H1 (cell line): ENCODE measurements around the gene PRR5L. TPM values are rescaled to one million over a fixed set of nuclear protein-coding genes. Genes with fewer than 3 reads are reported as not detected.

ENCODE experiments used
- CTCF ChIA-PET: fragments of 300-600 bp; sonication (Branson Sonifier 250); formaldehyde crosslinking; loops from one replicate; lab custom pipeline; 2021; ENCODE audit not compliant: partially characterized antibody; lab: Charles Lee
- POLR2A ChIA-PET: fragments of 300-600 bp; sonication (Branson Sonifier 250); formaldehyde crosslinking; loops from one replicate; lab custom pipeline; 2021; ENCODE audit warnings: inconsistent platforms; ENCODE audit not compliant: partially characterized antibody; lab: Charles Lee
- DNase-seq, 2 experiments: peaks; one replicate each; pipeline versions ENCODE4 v3.0.0 to v3.0.0-alpha.2; 2010 to 2022; ENCODE audit warnings: low spot score in 2 of 2, low read depth in 1 of 2, mixed read lengths in 1 of 2
- FAIRE-seq: peaks from 2 replicates; lab custom pipeline; 2011; peaks lifted over from hg19 to GRCh38; lab: Jason Lieb, UNC
- H2AFZ ChIP-seq: 2 replicates; pipeline ENCODE4 v1.8.1; 2012; ENCODE audit warnings: low read length, inconsistent platforms
- H2AK5ac ChIP-seq: 2 replicates; pipeline ENCODE4 v1.6.1; 2013; ENCODE audit warnings: low read depth, low read length
- H2BK120ac ChIP-seq: replicated peaks from 2 replicates; pipeline ENCODE3; 2013; ENCODE audit warnings: low read depth, low read length, inconsistent platforms
- H2BK12ac ChIP-seq: 2 replicates; pipeline ENCODE4 v1.6.1; 2013; ENCODE audit warnings: low read depth, low read length
- H2BK15ac ChIP-seq: 2 replicates; pipeline ENCODE4 v1.6.1; 2013; ENCODE audit warnings: low read length
- H2BK20ac ChIP-seq: 2 replicates; pipeline ENCODE4 v1.6.1; 2013; ENCODE audit warnings: low read length
- H2BK5ac ChIP-seq: 2 replicates; pipeline ENCODE4 v1.6.1; 2013; ENCODE audit warnings: low read depth, low read length
- H3K14ac ChIP-seq: 2 replicates; pipeline ENCODE4 v1.6.1; 2013; ENCODE audit warnings: inconsistent platforms; ENCODE audit not compliant: insufficient read length
- H3K18ac ChIP-seq: 2 replicates; pipeline ENCODE4 v1.6.1; 2013; ENCODE audit warnings: low read length; ENCODE audit errors: extremely low read depth
- H3K23ac ChIP-seq: 2 replicates; pipeline ENCODE4 v1.6.1; 2013; ENCODE audit warnings: inconsistent platforms; ENCODE audit not compliant: insufficient read length
- H3K23me2 ChIP-seq: 2 replicates; pipeline ENCODE4 v1.6.1; 2013; ENCODE audit warnings: low read depth, low read length
- H3K27ac ChIP-seq: 2 replicates; pipeline ENCODE4 v1.6.1; 2011; ENCODE audit warnings: low read depth, low read length, inconsistent platforms
- H3K27me3 ChIP-seq, 4 experiments: replicated peaks in 1 of 4; 1 replicate in 1 of 4; 2 replicates in 3 of 4; pipeline versions ENCODE4 v1.6.1 to v1.8.1; 2011 to 2013; ENCODE audit warnings: low read length in 3 of 4, mild to moderate bottlenecking in 3 of 4, inconsistent platforms in 2 of 4, mixed read lengths in 2 of 4, moderate library complexity in 1 of 4; ENCODE audit not compliant: control insufficient read depth in 3 of 4, insufficient read depth in 3 of 4; ENCODE audit errors: extremely low read depth in 1 of 4
- H3K36me3 ChIP-seq, 4 experiments: 2 replicates each; pipeline versions ENCODE4 v1.6.1 to v1.8.1; 2011 to 2013; ENCODE audit warnings: mild to moderate bottlenecking in 4 of 4, low read length in 3 of 4, moderate library complexity in 2 of 4, control low read depth in 1 of 4, inconsistent platforms in 1 of 4; ENCODE audit not compliant: insufficient read depth in 4 of 4, control insufficient read depth in 2 of 4
- H3K4ac ChIP-seq: replicated peaks from 2 replicates; pipeline ENCODE3; 2013; ENCODE audit warnings: low read length, low read depth, mixed read lengths, inconsistent platforms; ENCODE audit not compliant: insufficient read length
- H3K4me1 ChIP-seq, 4 experiments: replicated peaks in 1 of 4; 1 replicate in 1 of 4; 2 replicates in 3 of 4; pipeline versions ENCODE4 v1.6.1 to v1.8.1; 2011 to 2013; ENCODE audit warnings: low read length in 3 of 4, inconsistent platforms in 2 of 4, mixed read lengths in 1 of 4; ENCODE audit not compliant: insufficient read depth in 4 of 4, control insufficient read depth in 3 of 4
- H3K4me2 ChIP-seq, 2 experiments: 2 replicates each; pipeline versions ENCODE4 v1.6.1 to v1.8.1; 2011 to 2013; ENCODE audit warnings: low read depth in 2 of 2, low read length in 2 of 2, control low read depth in 1 of 2, inconsistent platforms in 1 of 2, mild to moderate bottlenecking in 1 of 2; ENCODE audit not compliant: insufficient read depth in 1 of 2
- H3K4me3 ChIP-seq, 4 experiments: fragments of 200-600, 300-600 bp in 1 of 4; sonication (generic), shearing (Covaris generic), sonication (Bioruptor Twin) in 1 of 4; 2 replicates each; pipeline versions ENCODE4 v1.5.1 to v1.8.1; 2011 to 2016; ENCODE audit warnings: low read length in 4 of 4, low read depth in 3 of 4, control low read depth in 2 of 4, inconsistent platforms in 2 of 4, mild to moderate bottlenecking in 2 of 4, mixed read lengths in 1 of 4, moderate library complexity in 1 of 4; ENCODE audit not compliant: insufficient read depth in 2 of 4; ENCODE audit errors: extremely low read depth in 1 of 4
- H3K56ac ChIP-seq: replicated peaks from 2 replicates; pipeline ENCODE3; 2013; ENCODE audit warnings: low read depth, mild to moderate bottlenecking, mixed read lengths, low read length, inconsistent platforms; ENCODE audit not compliant: insufficient read length
- H3K79me1 ChIP-seq: 2 replicates; pipeline ENCODE4 v1.6.1; 2013; ENCODE audit warnings: low read depth, low read length, control low read depth
- H3K79me2 ChIP-seq, 2 experiments: 2 replicates each; pipeline versions ENCODE4 v1.6.1 to v1.8.1; 2012 to 2013; ENCODE audit warnings: low read length in 2 of 2, mild to moderate bottlenecking in 2 of 2, inconsistent platforms in 1 of 2; ENCODE audit not compliant: insufficient read depth in 2 of 2, control insufficient read depth in 1 of 2
- H3K9ac ChIP-seq, 4 experiments: replicated peaks in 1 of 4; 1 replicate in 1 of 4; 2 replicates in 3 of 4; pipeline versions ENCODE4 v1.6.1 to v1.8.1; 2011 to 2013; ENCODE audit warnings: low read depth in 3 of 4, low read length in 3 of 4, control low read depth in 2 of 4, mild to moderate bottlenecking in 2 of 4, moderate library complexity in 2 of 4, inconsistent platforms in 1 of 4; ENCODE audit errors: extremely low read depth in 1 of 4
- H3K9me3 ChIP-seq, 2 experiments: 2 replicates each; pipeline versions ENCODE4 v1.6.1 to v1.8.1; 2012 to 2013; ENCODE audit warnings: mild to moderate bottlenecking in 2 of 2, moderate library complexity in 2 of 2, control low read depth in 1 of 2, inconsistent platforms in 1 of 2, low read depth in 1 of 2, low read length in 1 of 2, mixed read lengths in 1 of 2; ENCODE audit not compliant: insufficient read depth in 2 of 2
- H4K20me1 ChIP-seq, 2 experiments: replicated peaks in 1 of 2; 2 replicates each; pipeline versions ENCODE3 to v1.8.1; 2011 to 2013; ENCODE audit warnings: inconsistent platforms in 2 of 2, low read length in 2 of 2, mild to moderate bottlenecking in 1 of 2; ENCODE audit not compliant: insufficient read depth in 2 of 2, control insufficient read depth in 1 of 2
- H4K5ac ChIP-seq: 2 replicates; pipeline ENCODE4 v1.6.1; 2013; ENCODE audit warnings: low read length, low read depth, mixed read lengths, inconsistent platforms; ENCODE audit not compliant: insufficient read length
- H4K8ac ChIP-seq: 2 replicates; pipeline ENCODE4 v1.8.0; 2013; ENCODE audit warnings: mild to moderate bottlenecking, moderate library complexity, low read length, inconsistent platforms; ENCODE audit not compliant: insufficient read depth; ENCODE audit errors: extremely low read depth
- H4K91ac ChIP-seq: replicated peaks from 2 replicates; pipeline ENCODE3; 2013; ENCODE audit warnings: low read length, mixed read lengths, inconsistent platforms; ENCODE audit not compliant: insufficient read length
- BACH1 ChIP-seq: IDR thresholded peaks from 2 replicates; pipeline ENCODE4 v1.6.1; 2012; ENCODE audit warnings: low read length, improper control_type of control experiment
- BCL11A ChIP-seq, 2 experiments: IDR thresholded peaks; one replicate each; pipeline ENCODE4 v1.6.1; 2011; ENCODE audit warnings: low read depth in 2 of 2, low read length in 2 of 2, mild to moderate bottlenecking in 2 of 2
- BRCA1 ChIP-seq: IDR thresholded peaks from 2 replicates; pipeline ENCODE4 v1.6.1; 2012; ENCODE audit warnings: low read depth, low read length, improper control_type of control experiment
- CBX8 ChIP-seq: fragments of 300-800, 300-1000 bp; sonication (generic); IDR thresholded peaks from 2 replicates; pipeline ENCODE4 v1.7.1; 2016; ENCODE audit warnings: low read depth, low read length, borderline replicate concordance
- CHD1 ChIP-seq: IDR thresholded peaks from 2 replicates; pipeline ENCODE4 v1.6.1; 2012; ENCODE audit warnings: low read depth, low read length, improper control_type of control experiment
- EP300 ChIP-seq, 2 experiments: IDR thresholded peaks; 1 replicate in 1 of 2; 2 replicates in 1 of 2; pipeline ENCODE4 v1.6.1; 2011 to 2012; ENCODE audit warnings: low read depth in 2 of 2, low read length in 2 of 2, mild to moderate bottlenecking in 2 of 2, borderline replicate concordance in 1 of 2, inconsistent platforms in 1 of 2, moderate library complexity in 1 of 2
- NANOG ChIP-seq: IDR thresholded peaks from 2 replicates; pipeline ENCODE4 v1.6.1; 2011; ENCODE audit warnings: low read length, low read depth, mild to moderate bottlenecking, inconsistent platforms; ENCODE audit not compliant: insufficient read depth, poor library complexity, severe bottlenecking
- POLR2A ChIP-seq, 2 experiments: IDR thresholded peaks; 1 replicate in 1 of 2; 2 replicates in 1 of 2; pipeline ENCODE4 v1.6.1; 2011; ENCODE audit warnings: low read depth in 2 of 2, low read length in 2 of 2, mild to moderate bottlenecking in 2 of 2; ENCODE audit errors: control extremely low read depth in 1 of 2
- RNF2 ChIP-seq: fragments of 200-900, 300-1000 bp; sonication (generic); IDR thresholded peaks from 2 replicates; pipeline ENCODE4 v1.7.1; 2016; ENCODE audit warnings: borderline replicate concordance, low read depth, mild to moderate bottlenecking, antibody characterized with exemption, low read length; ENCODE audit not compliant: poor library complexity, severe bottlenecking; ENCODE audit errors: missing control alignments
- SP1 ChIP-seq: IDR thresholded peaks from 2 replicates; pipeline ENCODE4 v1.6.1; 2011; ENCODE audit warnings: low read depth, low read length
- ZNF274 ChIP-seq: IDR thresholded peaks from 2 replicates; pipeline ENCODE4 v1.7.0; 2012; ENCODE audit warnings: low read length, borderline replicate concordance; ENCODE audit errors: extremely low read depth
- WGBS, 2 experiments: shearing (Covaris generic) in 1 of 2; methylation state at CpG; one replicate each; pipeline versions ENCODE4 v1.1.6 to v1.1.7; 2013 to 2015; ENCODE audit warnings: low lambda C conversion rate in 2 of 2, mixed read lengths in 2 of 2, inconsistent platforms in 1 of 2, low coverage in 1 of 2, missing lambda C conversion rate in 1 of 2; ENCODE audit not compliant: insufficient replicate concordance in 2 of 2, insufficient coverage in 1 of 2, insufficient read length in 1 of 2; ENCODE audit errors: extremely low coverage in 1 of 2, missing lambda C conversion rate in 1 of 2; 5-methylcytosine and 5-hydroxymethylcytosine counted together
- polyA plus RNA-seq, 7 experiments: library from polyadenylated mRNA; depleted of rRNA in 3 of 7; stranded (reverse) in 5 of 7; unstranded in 2 of 7; fragments of >200 nt in 5 of 7; fragments of 200-250 nt in 2 of 7; gene quantifications; 1 replicate in 5 of 7; 2 replicates in 1 of 7; 4 replicates in 1 of 7; pipeline versions ENCODE4 v1.2.1 to v1.2.3, GENCODE V29; 2011 to 2013; ENCODE audit warnings: missing spikeins in 2 of 7, mixed read lengths in 2 of 7
- total RNA-seq: library from RNA; stranded (reverse); fragmentation: NEBNext Ultra II Directional; extraction: Animal tissue kit (Norgen Biotek cat#: 25700); gene quantifications from 2 replicates; pipeline ENCODE4 v1.2.1, GENCODE V29; 2021

PRR5L gene
- total and polyA plus RNA-seq, 2 of the 8 experiments (the other 6 are each of a cell fraction or from before 2014, with no cell fraction given) = 6.6 to 10.1 TPM

DNA sequence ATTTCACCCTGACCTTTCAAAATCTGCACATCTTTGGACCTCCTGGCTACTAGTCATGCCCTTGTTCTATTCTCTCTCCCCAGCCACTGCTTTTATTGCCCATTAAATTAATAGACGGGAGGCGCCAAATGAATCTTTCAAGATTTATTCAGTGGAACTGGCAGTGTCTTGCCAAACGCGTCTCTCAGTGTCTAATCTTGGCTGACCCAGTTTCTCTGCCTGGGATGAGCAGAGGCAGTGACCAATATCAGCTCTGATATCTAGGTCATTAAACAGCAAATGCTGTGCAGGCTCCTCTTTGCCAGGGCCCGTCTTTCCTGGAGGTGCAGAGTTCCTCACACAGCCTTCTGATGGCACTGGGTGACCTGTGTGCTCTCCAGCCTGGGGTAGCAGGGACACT, 140.0 kb downstream of the PRR5L start:
- Histone ChIP-seq H3K79me1 (no peaks in the 10 kb centered on the region), H2BK120ac (no peak overlapping the region), H4K8ac (no peak overlapping the region), H4K91ac (no peak overlapping the region), H2AFZ (no peak overlapping the region), H2BK20ac (no peak overlapping the region), H3K79me2 (no peaks in the 10 kb centered on the region), H3K9me3 (no peaks in the 10 kb centered on the region), H4K5ac (no peak overlapping the region), H2BK12ac (no peak overlapping the region), H3K9ac (no peak overlapping the region), H3K4me1 (no peaks in the 10 kb centered on the region), H3K23me2 (no peaks in the 10 kb centered on the region), H3K56ac (no peak overlapping the region), H3K4me2 (no peak overlapping the region), H3K14ac (no peak overlapping the region), H3K27me3 (no peaks in the 10 kb centered on the region), H4K20me1 (no peaks in the 10 kb centered on the region), H2AK5ac (no peak overlapping the region), H3K23ac (no peak overlapping the region), H3K36me3 (no peaks in the 10 kb centered on the region), H2BK15ac (no peak overlapping the region), H3K4ac (no peak overlapping the region), H3K27ac (no peak overlapping the region), H3K4me3 (no peak overlapping the region), H2BK5ac (no peak overlapping the region), H3K18ac (no peak overlapping the region)
- TF ChIP-seq SP1 = no peak
- no peak for TF ChIP-seq RNF2
- no peak for TF ChIP-seq BCL11A (IDR thresholded peaks at IDR 0.05; ENCODE audit: low read depth in 2 of 2, low read length in 2 of 2)
- no peak for TF ChIP-seq NANOG
- no peak for TF ChIP-seq BACH1
- no peak for TF ChIP-seq CBX8
- no peak for TF ChIP-seq BRCA1
- TF ChIP-seq CHD1 = no peak
- no peak for TF ChIP-seq EP300 (IDR thresholded peaks at IDR 0.05; ENCODE audit: borderline replicate concordance in 1 of 2, low read depth in 2 of 2, low read length in 2 of 2)
- TF ChIP-seq POLR2A (IDR thresholded peaks at IDR 0.05; ENCODE audit: control extremely low read depth in 1 of 2, low read depth in 2 of 2, low read length in 2 of 2) = no peak
- no peak for TF ChIP-seq ZNF274
- 80% methylated on average over 5 of the region's 5 CpGs; no CpG with 5 or more reads in 1 of the 2 experiments for WGBS, 2 experiments
- no peak for DNase-seq
- ChIA-PET CTCF (no interaction called here), POLR2A (no interaction called here)
- FAIRE-seq = no peak
